DMS79 treated with DMSO at 0.1 percent for 48 hours (cell line): ENCODE results near the gene CCL4.
"Not testable (repeated sequence)": the region's sequence is repeated elsewhere in the genome, so short reads cannot be mapped to it uniquely, and the experiment has no call there.

Source experiments
- DNase-seq: peaks from one replicate; lab custom pipeline; 2025; lab: John Stamatoyannopoulos, UW

CCL4 gene

DNA sequence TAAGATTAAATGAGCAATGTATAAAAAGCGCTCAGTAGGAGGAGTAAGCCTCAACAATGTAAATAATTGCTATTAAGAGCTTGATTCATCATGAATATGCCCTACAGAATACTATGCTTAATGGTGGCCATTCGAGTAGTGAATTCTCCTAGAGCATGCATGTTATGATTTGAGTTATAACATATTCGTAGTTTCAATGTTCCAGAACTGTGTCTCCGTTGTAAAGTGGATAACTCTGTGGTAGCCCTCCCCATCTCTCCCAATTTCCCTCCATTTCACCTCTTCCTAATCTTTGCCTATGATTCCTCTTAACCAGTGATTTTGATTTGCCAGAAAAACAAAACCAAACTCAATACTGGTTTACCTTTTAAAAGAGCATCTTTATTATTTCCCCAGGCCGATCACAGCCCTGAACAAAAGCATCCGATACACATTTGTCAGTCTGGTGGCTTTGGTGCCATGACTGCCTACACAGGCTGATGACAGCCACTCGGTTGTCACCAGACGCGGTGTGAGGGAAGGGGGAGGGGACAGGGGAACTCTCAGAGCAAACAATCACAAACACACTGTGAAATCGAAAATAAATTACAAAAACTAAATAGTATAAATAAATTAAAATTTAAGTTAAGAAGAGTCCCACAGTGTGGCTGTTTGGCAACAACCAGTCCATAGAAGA lies 15.6 kb upstream of the CCL4 start:
- not testable (repeated sequence) for DNase-seq

DNA sequence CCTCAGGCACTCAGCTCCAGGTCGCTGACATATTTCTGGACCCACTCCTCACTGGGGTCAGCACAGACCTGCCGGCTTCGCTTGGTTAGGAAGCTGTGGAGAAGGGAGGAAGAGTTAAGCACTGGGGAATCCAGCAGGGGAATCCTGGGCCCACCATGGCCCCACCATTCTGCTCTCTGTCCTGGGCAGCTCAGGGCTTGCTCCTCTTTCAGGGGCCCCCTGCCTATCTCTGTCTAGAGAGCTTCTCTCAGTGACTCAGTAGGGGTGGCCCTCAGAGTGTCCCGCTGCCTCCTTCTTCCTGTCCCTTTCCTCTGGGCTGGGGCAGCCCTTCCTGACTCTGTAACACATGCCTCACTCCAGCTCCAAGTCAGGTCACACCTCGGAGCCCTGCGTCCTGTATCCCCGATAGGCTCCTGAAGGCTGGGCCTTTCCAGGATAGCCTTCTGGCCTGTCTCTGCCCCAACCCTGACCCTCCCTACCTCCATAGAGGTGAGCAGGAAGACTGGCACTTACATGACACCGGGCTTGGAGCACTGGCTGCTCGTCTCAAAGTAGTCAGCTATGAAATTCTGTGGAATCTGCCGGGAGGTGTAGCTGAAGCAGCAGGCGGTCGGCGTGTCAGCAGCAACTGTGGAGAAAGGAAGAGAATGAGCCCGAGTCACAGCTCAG lies 14.8 kb upstream of the CCL4 start:
- DNase-seq, result no peak

DNA sequence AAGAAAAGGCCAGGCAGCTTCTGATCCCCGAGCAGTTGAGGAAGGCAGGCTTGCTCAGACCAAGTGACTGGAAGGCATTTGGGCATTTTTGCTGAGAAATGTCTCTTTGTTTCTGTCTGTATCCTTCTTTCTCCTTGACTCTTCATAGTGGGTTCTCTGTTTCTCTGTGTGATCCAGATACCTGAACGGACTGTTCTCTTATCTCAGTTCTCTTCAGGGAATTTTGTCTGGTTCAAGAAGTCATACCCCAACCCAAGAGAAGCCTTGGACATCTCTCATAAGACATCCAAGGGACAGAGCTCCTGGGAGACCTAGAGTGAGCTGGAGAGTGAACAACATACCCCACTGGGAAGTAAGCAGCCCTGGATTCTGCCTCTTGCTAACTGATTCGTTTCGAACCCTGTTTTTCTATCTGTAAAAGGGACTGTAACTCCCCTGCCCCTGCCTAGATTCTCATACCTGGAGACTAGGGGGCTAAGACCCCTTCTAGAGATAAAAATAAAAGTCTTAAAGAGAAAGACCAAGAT lies 14.2 kb upstream of the CCL4 start:
- DNase-seq, result no peak

DNA sequence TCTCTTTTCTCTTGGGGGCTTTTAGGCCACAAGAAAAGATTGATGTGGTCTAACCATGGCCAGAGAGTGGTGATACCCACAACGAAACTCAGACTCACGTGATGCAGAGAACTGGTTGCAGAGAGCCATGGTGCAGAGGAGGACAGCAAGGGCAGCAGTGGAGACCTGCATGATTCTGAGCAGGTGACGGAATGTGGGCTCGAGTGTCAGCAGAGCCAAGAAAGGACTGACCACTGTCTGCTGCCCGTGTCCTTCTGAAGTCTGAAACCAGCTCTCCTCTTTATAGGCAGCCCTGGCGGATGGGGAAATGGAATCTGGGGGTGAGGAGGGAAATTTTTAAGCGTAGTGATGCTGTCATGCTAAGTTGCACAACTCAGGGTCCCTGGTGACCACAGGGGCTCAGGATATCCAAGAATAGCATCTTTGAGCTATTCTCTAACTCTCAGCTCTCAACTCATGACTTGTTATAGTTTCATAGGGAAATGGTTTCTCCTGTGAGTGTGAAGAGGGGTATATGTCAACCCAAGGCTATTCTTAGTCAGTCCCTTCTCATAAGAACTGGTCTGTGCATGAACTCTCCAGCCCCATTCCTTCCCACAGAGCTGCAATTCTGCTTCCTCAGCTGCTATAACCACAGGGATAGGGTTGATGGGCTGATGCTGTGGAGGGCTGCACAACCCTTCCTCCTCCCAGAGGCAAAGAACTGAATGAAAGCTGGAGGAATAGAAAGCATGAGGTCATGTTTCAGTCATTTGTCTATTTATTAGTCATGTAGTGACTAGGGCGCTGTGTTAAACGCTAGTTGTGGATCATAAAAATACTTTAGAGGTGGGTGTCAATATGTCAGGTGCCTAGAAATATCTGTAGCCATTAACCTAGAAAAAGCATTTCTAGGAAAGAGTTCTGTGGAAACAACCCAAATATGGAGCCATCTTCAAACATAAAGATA lies 13.5 kb upstream of the CCL4 start, which contains the start of gene CCL3:
CCL3 (minus strand) TSS at position 256 of the 949 bp plus-strand sequence; CDS start at position 171, 85 bp downstream.
- no peak for DNase-seq

DNA sequence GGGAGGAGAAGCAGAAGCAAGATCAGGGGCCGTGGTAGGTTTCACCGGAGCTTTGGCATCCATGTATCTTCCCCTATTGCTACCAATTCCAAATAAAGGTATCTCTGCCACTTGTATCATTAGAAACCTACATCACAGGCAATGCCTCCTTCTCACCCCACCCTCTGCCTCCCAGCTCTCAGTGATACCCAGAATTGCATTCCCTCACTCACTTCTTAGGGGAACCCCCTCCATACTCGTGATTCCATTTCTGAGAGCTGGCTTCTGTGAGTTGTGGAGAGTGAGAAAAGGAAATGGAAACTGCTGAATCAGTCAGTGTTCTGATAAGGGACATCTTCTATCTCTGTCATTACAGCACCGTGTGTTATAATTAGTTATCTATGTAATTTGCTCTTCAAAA lies 11.4 kb upstream of the CCL4 start:
- DNase-seq, result no peak

DNA sequence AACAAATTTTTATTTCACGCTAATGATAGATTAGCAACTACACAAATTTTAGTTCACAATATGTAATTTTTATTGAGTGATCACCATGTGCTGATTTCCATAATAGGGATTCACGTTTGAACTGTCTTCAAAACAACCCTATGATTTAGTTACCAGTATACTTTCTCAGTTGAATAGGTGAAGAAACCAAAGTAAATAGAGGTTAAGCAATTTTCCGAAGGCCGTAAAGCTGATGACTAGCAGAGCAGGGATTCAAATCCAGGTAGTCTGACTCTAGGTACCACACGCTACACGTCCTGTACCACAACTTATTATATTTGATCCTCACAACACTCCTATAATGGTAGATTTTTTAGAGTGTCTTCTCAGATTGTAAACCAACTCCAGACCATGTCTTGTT lies 10.9 kb upstream of the CCL4 start:
- DNase-seq, result not testable (repeated sequence)

DNA sequence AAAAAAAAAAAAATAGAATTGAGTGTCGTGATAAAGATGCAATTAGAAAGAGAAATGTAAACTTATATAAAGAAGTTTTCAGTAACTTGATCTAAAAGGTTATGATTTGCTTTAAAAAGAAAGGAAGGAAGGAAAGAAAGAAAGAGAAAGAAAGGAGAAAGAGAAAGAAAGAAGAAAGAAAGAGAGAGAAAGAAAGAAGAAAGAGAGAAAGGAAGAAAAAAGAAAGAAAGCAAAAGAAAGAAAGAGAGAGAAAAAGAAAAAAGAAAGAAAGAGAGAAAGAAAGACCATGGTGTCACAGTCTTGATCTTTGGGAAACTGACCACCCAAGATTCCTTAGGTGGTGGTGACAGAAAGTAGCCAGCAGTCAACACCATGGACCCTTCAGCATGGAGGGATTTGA lies 9.4 kb upstream of the CCL4 start:
- DNase-seq, result no peak

DNA sequence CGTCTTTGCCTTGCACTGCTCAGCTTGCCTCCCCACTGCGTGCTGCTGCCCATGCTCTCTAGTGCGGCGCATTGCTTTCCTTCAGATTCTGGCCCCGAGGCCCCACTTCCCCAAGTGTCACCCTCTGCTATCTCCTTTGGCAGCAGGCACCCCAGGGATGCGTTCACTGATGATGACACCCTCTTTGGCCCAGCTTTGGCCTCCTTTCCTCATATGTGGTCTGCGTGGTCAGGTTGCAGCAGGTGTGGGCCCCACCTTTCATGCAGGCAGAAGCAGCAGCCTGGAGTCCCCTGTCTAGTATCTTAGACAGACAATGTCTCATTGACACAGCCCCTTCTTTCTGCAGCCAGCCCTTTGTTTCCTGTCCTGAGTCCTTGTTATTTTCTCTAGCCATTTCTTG lies 8.9 kb upstream of the CCL4 start:
- no peak for DNase-seq

DNA sequence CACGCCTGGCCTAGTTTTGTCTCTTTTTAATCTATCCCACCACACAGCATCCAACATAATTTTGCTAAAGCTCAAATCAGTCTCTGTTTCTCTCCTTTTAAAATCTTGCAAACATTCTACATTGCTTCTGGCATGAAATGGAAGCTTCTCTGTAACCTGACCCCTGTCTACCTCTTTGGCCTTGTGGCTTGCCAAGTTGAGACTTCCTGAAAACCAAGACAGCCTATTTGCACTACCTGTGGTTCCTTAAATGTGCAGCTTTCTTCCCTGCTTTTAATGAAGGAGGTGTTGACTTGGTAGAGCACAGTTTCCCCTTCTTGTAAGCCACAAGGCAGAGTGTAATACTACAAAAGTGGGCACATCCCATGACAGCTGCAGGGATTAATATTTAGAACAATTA lies 7.6 kb upstream of the CCL4 start:
- DNase-seq, result no peak

DNA sequence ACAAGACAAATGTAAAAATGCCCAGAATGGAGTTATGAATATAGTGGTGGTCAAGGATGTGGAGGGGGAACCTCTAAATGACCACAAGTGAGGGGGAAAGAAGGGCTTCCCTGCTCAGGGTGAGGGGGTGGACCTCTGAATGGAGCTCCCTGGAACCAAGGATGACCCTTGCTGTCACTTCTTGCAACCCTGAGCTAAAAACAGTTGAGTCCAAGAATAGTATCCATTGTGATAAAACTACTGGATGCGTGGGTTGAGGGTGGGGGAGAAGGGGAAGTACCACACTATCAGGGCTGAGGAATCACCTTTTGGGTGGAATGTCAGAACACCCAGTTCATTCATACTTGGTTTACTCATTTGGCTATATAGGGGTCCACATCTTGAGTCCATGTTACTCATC lies 4.6 kb upstream of the CCL4 start:
- DNase-seq, result not testable (repeated sequence)

DNA sequence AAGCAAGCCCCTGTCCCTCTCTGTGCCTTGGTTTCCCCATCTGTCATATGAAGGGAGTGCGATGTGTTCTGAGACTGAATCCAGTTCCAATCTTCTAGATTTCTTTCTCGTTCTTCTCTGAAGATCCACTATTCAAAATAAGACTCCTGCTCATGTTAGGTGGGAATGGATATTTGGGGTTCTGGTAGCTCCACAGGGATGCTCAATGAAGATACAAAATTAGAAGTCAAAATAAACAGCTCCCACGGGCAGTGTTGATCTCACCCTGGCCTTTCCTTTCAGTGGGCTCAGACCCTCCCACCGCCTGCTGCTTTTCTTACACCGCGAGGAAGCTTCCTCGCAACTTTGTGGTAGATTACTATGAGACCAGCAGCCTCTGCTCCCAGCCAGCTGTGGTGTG lies 619 bp downstream of the CCL4 start:
- not testable (repeated sequence) for DNase-seq

DNA sequence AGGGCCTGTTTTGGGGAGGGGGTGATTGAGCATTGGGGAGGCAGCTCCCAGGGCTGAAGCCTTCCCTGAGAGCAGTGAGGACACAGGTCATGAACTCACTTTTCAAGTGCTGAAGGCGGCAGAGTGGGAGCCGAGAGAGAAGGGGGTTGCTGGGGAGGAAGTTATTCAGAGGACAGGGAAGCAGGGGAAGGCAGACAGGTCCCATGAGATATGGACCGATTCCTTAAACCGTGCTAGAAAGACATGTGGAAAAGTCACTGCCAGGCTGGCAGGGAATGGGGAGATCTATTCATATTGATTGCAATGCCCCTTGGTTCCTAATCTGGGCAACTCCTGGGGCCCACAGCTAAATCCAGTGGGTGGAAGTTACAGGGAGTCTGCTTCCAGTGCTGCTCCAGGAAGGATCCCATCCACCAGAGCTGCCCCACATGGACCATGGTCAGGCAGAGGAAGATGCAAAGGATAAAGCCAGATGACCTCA lies 1.1 kb downstream of the CCL4 start:
- no peak for DNase-seq

DNA sequence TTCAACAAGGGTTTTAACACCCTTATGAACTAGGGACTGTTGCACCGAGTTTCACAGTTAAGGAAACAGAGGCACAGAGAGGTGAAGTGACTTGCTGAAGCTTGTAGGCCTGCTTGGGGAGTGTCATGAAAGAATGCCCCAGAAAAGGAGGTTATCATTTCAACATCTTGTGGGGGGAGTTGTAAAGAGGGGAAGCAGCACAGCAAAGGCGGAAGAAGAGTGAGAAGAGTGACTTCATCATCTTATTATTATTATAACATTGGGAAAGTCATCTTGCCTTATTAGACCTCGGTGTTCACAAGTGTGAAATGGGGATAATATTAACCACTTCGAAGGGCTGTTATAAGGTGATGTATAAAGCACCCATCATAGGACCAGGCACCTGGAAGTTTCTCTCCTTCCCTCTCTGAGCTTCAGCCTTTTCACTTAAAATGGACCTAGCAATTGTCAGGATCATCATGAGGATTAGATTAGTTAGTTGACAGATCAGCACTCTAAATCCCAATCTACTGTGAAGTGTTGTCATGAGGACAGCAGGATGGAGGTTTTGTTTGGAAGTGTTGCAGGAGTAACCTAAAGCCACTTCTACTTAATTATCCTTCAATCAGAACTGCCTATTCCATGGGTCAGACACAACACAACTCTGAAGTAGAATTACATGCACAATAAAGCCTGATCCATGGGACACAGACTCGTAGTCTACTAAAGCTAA lies 2.3 kb downstream of the CCL4 start:
- no peak for DNase-seq

DNA sequence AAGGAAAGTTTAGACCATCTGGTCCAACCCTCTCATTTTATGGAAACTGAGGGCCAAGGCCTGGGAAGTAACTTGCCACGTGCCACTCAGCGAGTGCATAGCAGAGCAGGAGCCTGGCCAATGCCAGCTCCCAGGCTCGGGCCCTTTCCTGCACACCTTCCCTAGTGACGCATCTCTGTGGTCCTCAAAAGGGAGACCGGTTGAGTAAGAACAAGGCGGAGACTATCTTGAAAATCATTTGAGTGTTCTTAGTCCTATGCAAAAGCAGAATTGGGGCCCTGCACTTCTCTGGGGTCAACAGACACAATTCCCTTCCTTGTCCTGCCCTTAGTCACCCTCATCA lies 2.8 kb downstream of the CCL4 start:
- no peak for DNase-seq

DNA sequence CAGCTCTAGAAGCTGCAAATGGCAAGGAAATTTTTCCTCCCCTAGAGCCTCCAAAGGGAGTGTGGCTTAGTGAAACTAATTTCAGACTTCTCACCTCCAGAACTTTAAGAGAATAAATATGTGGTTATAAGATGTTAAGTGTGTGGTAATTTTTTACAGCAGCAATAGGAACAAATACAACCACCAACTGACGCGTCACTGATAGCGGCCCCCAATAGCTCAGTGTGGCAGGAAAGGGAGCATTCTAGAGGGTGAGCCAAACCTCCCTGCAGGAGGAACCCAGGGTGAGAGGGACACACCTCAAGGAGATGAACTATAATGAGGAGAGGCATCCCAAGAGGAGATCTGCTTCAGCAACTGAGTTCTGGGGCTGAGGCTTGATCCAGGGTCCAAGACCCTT lies 4.0 kb downstream of the CCL4 start:
- DNase-seq, result no peak

DNA sequence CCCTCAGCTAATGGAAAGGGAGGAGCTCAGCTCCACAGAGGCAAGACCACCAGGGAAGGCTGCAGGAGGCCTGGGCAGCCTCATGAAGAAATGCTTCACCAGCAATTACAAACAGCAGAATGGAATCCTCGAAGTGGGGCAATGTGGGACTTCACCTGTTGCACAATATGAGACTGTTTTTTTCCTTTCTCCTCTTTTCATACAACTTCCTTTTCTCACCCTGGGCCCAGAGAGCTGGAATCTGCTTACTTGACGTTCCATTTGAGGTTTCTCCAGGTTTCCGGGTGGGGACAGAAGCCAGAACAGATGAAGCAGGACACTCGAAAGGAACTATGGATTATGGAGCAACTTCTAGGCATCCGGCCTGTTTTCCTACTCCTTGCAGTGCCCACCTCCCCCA lies 4.6 kb downstream of the CCL4 start:
- DNase-seq, result not testable (repeated sequence)

DNA sequence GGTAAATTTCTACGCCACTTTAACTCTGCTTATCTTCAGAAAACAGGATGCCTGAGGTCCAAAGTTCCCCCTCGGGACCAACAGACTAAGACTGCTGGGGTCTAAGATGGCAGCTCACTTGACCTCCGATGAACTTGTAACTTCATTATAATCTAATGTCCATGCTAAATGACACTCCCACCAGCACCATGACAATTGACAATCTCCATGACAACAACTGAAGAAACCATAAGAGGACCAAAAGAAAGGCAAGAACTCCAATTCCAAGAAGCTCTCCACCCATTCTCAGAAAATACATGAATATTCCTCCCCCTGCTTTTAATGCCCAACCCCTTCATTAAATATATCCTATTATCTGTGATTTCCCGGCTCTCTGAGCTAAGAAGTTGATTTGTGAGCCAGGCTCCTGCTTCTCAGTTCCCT lies 7.5 kb downstream of the CCL4 start:
- no peak for DNase-seq

DNA sequence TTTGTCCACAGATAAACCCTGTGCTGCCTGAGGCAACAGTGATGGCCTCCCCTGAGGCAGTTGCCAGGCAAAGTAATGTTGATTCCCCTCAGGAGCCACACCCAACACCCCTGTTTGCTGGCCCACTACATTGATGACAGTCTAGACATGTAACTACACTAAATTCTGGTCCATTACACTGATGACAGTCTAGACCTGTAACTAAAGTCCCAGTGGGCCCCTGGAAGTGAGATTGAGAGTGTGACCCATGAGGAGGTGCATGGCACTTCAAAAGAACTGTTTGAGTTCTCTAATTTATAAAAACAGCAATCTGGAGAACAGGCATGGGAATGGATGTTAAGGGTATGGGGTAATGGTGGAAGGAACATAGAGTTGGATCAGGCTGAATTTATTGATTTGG lies 8.9 kb downstream of the CCL4 start:
- DNase-seq, result no peak

DNA sequence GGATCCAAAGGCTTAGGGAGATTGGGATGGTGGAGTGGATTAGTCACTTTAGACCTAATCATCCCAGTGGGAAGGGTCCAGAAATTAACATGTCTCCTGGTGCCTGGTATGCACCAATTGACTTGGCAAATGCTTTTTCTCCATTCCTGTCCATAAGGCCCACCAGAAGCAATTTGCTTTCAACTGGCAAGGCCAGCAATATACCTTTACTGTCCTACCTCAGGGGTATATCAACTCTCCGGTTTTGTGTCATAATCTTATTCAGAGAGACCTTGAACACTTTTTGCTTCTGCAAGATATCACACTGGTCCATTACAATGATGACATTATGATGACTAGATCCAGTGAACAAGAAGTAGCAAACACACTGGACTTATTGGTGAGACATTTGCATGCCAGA lies 9.5 kb downstream of the CCL4 start:
- DNase-seq, result not testable (repeated sequence)

DNA sequence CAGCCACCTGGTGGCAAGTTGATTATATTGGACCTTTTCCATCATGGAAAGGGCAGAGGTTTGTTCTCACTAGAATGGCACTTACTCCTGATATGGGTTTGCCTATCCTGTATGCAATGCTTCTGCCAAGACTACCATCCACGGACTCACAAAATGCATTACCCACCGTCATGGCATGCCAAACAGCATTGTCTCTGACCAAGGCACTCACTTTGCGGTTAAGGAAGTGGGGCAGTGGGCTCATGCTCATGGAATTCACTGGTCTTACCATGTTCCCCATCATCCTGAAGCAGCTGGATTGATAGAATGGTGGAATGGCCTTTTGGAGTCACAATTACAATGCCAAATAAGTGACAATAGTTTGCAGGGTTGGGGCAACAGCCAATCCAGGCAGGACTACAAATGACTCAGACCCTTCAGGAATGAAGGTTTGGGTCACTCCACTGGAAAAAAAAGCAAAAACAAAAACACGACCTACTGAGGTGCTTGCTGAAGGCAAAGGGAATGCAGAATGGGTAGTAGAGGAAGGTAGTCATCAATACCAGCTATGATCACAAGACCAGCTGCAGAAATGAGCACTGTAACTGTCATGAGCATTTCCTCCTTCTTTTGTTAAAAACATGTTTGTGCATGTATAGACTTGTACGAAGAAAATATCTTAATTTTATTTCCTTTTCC lies 11.5 kb downstream of the CCL4 start:
- DNase-seq, result not testable (repeated sequence)

DNA sequence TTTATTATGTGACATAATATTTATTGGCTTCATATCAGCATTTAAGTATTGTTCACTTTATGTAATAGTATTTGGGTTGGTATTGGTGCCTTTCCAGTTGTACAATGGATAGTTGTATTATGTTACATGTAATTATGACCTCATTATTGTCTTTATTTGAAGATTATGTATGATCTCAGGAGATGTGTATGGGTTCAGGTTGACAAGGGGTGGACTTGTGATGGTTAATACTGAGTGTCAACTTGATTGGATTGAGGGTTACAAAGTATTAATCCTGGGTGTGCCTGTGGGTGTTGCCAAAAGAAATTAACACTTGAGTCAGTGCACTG lies 12.0 kb downstream of the CCL4 start:
- not testable (repeated sequence) for DNase-seq
